SH-SY5Y (cell line): ENCODE data around the gene CR2.

Experiments
- GATA2 ChIP-seq: IDR thresholded peaks from 2 replicates; pipeline ENCODE4 v1.6.1; 2011; ENCODE audit warnings: mild to moderate bottlenecking, low read depth, low read length
- GATA3 ChIP-seq: IDR thresholded peaks from 2 replicates; pipeline ENCODE4 v1.6.1; 2011; ENCODE audit warnings: low read depth, mild to moderate bottlenecking, low read length, moderate library complexity

GRCh38 chr1:207493212-207493611 lies 39.1 kb downstream of the CR2 start:
- TF ChIP-seq GATA2: no peak
- TF ChIP-seq GATA3: no peak
